MM.1S (cell line): Measurements from ENCODE around the gene TAC4.

Source experiments
- CTCF ChIP-seq: fragments of 300-600 bp; sonication (generic); IDR thresholded peaks from 2 replicates; pipeline ENCODE4 v1.5.1; 2016; ENCODE audit warnings: antibody characterized with exemption, low read length, mixed read lengths
- EZH2 ChIP-seq: fragments of 300-600 bp; sonication (generic); optimal IDR thresholded peaks from 2 replicates; pipeline ENCODE3; 2017; ENCODE audit warnings: low read depth, mild to moderate bottlenecking, antibody characterized with exemption, low read length, mixed read lengths
- EZH2phosphoT487 ChIP-seq: fragments of 300-600 bp; sonication (generic); IDR thresholded peaks from 2 replicates; pipeline ENCODE4 v1.6.1; 2018; ENCODE audit warnings: antibody characterized with exemption, low read length

GRCh38 chr17:49830605-49831004 lies 17.3 kb downstream of the TAC4 start:
- TF ChIP-seq CTCF = no peak
- no peak for TF ChIP-seq EZH2
- TF ChIP-seq EZH2phosphoT487 = no peak
